NCI-H226 (cell line): ENCODE results near the gene DOCK3.
"Not testable (repeated sequence)": the region's sequence is repeated elsewhere in the genome, so short reads cannot be mapped to it uniquely, and the experiment has no call there.

ENCODE experiments used
- DNase-seq: peaks from one replicate; pipeline ENCODE4 v3.0.0-alpha.2; 2015

Gene DOCK3

DNA sequence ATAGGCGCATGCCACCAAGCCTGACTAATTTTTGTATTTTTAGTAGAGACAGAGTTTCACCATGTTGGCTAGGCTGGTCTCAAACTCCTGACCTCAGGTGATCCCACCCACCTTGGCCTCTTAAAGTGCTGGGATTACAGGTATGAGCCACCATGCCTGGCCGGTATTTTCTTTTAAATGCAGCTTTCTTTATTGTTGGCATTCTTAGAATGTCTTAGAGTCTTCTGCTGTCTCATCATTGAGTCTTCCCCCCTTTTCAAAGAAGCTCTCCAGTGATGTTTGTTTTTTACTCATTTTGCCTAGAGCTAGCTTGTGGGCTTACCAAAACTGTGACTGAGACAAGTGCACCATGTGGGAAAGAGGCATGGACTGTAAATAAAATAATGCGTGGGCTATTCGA, 13.9 kb downstream of the DOCK3 start:
- DNase-seq = not testable (repeated sequence)

DNA sequence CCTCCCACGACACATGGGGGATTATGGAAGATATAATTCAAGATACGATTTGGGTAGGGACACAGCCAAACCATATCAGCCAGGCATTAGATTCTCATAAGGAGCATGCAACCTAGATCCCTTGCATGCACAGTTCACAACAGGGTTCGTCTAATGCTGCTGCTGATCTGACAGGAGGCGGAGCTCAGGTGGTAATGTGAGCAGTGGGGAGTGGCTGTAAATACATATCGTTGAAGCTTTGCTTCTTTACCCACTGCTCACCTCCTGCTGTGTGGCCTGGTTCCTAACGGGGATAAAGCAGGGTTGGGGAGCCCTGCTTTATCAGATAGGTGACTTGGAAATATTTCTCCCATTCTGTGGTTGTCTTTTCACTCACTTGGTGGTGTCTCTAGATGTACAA, 14.8 kb downstream of the DOCK3 start:
- no peak for DNase-seq

DNA sequence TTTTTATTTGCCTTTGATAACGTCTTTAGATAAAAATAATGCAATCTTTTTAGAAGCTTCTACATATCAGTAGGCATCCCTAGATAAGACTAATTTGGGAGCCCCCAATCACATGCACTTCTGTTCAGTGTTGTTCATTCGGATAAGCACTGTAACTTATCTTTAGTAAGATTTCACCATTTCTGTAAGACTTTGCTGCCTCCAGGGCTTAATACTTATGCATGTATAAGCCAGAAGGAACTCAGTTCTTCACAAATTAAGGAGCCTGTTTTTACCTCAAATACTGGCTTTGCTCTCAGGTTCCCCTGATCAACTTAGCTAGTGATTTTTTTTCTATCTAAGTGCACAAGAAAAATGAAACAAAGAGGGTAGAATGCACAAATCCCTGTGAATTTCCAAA, 20.3 kb downstream of the DOCK3 start:
- DNase-seq = no peak

DNA sequence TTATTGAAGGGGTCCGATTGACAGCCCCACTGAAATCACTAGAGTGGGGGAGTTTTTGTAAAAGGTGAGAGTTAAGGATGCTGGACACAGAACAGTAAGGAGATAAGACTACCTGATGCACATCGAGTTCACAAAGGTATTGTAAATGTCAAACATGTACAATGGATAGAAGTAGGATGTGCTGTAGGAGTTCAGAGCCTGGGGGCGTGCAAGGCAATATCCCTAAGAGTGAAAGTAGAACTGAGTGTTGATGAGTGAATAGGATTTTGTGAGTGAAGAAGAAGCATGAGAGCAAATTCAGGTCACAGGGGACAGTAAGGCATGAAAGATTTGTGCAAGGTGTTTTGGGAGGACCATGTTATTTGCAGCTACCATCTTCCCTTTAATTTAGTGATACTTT, 21.5 kb downstream of the DOCK3 start:
- no peak for DNase-seq

DNA sequence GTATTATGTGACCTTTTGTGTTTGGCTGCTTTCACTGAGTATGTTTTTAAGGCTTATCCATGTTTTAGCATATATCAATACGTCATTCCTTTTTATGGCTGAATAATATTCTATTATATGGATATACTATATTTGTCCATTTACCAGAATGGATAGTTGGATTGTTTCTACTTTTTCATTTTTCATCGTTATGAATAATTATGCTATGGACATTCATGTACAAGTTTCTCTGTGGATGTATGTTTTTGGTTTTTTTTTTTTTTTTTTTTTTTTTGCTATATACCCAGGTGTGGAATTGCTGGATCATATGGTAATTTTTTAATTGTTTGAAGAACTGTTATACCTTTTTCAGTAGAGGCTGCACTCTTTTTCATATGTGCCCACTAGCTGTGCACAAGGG, 23.5 kb downstream of the DOCK3 start:
- DNase-seq = no peak

DNA sequence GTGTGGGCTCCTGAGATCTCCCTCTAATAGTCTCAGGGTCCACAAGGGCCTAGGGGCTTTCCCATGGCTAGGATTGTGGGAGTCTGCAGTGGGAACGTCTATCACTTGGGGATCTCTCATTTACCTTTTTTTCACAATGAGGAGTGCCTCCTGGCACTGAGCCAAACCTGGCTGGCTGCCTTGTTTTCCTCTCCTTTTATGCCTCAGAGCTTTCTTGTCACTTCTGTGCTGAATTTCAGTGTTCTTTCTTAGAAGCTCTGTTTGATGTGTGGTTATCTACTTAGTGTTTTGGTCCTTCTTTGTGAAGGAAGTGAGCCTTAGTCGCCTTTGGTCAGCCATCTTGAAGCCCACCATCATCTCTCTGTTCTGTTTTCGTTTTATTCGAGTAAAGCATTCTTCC, 33.9 kb downstream of the DOCK3 start:
- no peak for DNase-seq

DNA sequence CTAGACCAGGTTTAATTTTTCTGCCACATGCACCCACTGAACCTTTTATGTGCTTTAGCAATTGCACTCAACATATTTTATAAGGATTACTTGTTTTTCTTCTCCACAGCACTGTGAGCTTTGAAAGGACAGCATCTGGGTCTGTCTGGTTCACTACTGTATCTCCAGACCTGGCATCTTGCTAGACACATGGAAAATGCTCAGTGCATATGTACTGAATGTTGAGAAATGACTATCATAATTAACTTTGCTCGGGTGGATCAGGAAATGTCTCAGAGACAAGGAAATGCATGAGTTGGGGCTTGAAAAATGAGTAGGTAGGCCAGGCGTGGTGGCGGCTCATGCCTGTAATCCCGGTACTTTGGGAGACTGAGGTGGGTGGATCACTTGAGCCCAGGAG, 40.2 kb downstream of the DOCK3 start:
- DNase-seq = no peak

DNA sequence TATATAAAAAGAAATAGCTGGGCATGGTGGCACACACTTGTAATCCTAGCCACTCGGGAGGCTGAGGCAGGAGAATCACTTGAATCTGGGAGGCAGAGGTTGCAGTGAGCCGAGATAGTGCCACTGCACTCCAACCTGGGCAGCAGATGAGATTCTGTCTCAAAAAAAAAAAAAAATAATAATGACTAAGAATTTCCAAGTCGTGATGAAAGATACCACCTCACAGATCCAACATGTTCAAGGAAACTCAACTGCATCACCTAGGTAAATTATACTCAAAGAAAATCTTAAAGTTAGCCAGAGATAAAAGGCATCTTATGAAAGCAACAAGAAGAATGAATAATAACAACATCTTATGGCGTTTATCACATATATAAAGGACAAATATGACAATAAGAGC, 50.1 kb downstream of the DOCK3 start:
- DNase-seq = no peak

DNA sequence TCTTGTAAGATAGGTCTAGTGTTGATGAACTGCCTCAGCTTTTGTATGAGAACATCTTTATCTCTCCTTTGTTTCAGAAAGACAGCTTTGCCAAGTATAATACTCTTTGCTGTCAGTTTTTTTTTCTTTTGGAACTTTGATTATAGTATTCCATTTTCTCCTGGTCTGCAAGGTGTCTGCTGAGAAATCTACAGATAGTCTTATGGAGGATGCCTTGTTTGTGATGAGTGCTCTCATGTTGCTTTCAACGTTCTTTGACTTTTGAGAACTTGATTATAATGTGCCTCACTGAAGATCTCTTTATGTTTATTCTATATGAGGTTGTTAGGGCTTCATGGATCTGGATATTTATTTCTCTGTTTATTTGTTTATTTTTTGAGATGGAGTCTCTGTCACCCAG, 60.3 kb downstream of the DOCK3 start:
- no peak for DNase-seq

DNA sequence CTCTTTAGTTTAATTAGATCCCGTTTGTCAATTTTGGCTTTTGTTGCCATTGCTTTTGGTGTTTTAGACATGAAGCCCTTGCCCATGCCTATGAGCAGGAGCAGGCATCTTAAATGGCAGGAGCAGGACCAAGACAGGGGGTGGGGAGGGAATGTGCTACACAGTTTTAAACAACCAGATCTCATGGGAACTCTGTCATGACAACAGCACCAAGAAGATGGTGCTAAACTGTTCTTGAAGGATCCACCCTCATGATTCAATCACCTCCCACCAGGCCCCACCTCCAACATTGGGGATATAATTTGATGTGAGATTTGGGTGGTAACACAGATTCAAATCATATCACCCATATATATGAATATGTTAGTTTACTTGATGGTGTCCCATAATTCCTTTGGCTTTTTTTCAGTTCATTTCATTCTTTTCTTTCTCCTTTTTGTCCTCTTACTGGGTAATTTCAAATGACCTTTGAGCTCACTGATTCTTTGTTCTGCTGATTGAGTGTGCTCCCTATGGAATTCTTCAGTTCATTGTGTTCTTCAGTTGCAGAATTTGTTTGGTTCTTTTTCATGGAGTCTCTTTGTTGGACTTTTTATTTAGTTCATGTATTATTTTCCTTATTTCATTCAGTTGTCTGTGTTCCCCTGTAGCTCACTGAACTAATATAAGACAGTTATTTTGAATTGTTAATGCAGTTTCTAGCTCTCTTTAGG, 62.6 kb downstream of the DOCK3 start:
- no peak for DNase-seq

DNA sequence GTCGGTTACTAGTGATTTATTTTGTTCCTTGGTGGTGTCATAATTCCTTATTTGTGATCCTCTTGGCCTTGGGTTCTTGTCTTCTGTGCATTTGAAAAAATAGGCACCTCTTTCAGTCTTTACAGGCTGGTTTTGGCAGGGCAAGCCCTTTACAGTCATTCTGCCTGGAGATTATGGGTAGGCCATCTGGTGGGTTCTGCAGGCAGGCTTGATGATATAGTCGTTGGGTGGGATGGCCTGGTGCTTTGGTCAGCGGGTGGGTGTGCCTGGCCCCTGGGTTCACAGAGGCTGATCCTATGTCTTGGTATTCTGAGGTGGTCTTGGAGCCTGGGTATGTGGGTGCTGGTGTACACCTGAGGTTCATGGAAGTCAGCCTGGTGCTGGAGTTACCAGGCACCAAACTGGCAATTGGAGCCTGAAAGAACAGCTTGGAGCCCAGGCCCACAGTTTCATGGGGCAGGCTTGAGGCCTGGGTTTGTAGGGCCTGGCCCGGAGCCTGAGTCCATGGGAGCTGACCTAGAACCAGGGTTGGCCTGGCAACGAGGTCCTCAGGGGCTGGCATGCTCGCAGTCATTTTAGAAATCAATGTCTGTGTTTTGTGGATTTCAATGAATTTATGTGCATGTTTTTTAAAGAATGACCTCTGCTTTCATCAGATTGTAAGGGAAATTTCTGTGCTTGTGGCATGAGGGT, 63.3 kb downstream of the DOCK3 start:
- DNase-seq = no peak

DNA sequence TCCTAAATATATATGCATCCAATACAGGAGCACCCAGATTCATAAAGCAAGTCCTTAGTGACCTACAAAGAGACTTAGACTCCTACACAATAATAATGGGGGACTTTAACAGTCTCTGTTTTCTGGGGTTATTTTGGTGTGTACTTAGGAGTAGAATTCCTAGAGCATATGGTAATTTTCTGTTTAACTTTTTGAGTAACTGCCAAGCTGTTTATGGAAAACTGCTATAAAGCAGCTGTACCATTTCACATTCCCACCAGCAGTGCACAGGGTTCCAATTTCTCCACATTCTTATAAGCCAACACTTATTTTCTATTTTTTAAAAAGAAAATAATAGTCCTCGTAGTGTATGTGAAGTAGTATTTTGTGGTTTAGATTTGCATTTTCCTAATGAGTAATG, 68.9 kb downstream of the DOCK3 start:
- DNase-seq = no peak

DNA sequence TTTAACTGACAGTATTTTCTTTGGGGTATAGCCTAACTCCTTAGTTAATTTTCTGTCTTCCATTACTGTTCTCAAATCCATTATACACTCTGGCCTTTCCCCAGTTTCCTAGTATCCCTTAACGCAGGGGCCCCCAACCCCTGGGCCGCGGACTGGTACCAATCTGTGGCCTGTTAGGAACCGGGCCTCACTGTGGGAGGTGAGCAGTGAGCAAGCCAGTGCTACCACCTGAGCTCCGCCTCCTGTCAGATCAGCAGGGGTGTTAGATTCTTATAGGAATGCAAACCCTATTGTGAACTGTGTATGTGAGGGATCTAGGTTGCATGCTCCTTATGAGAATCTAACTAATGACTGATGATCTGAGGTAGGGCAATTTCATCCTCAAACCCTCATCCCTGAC, 75.1 kb downstream of the DOCK3 start:
- DNase-seq = no peak

DNA sequence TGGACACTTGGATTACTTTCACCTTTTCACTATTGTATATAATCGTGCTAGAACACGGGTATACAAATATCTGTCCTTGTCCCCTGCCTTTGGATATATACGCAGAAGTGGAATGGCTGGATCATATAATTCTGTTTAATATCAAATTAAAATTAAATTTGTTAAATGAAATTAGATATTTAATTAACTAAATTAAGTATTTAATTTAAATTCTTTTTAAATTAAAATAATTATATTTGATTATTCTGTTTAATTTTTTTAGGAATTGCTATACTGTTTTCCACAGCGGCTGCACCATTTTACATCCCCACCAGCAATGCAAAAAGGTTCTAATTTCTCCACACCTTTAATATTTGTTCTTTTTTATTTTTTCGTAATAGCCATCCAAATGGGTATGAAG, 84.3 kb downstream of the DOCK3 start:
- DNase-seq = no peak

DNA sequence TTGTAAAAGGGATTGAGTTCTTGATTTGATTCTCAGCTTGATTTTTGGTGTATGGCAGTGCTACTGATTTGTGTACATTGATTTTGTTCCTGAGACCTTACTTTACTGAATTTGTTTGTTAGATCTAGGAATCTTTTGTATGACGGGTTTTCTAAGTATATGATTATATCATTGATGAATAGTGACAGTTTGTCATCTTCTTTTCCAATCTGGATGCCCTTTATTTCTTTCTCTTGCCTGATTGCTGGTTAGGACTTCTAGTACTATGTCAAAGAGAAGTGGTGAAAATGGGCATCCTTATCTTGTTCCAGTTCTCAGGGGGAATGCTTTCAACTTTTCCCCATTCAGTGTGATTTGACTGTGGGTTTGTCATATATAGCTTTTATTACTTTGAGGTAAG, 103.0 kb downstream of the DOCK3 start:
- DNase-seq = no peak

DNA sequence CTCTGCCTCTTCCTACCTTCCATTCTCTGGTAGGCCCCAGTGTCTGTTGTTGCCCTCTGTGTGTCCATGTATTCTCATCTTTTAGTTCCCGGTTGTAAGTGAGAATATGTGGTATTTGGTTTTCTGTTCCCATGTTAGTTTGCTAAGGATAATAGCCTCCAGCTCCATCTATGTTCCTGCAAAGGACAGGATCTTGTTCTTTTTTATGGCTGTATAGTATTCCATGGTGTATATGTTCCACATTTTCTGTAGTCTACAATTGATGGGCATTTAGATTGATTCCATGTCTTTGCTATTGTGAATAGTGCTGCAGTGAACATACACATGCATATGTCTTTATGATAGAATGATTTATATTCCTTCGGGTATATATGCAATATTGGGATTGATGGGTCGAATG, 107.0 kb downstream of the DOCK3 start:
- not testable (repeated sequence) for DNase-seq

DNA sequence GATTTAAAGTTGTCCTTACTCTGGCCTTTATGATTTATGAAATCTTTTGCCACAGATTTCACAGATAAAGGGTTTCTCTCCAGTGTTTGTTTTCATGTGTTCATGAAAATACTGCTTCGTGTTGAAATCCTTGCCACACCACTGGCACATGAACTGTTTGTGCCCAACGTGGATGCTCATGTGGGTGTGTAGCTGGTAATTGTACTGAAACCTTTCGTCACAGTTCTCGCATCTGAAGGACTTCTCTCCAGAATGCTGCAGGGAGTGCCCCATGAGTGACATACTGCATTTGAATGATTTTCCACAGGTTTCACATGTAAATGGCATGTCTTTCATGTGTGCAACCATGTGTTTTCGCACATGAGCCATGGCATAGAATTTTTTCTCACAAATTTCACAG, 111.9 kb downstream of the DOCK3 start:
- DNase-seq = no peak

DNA sequence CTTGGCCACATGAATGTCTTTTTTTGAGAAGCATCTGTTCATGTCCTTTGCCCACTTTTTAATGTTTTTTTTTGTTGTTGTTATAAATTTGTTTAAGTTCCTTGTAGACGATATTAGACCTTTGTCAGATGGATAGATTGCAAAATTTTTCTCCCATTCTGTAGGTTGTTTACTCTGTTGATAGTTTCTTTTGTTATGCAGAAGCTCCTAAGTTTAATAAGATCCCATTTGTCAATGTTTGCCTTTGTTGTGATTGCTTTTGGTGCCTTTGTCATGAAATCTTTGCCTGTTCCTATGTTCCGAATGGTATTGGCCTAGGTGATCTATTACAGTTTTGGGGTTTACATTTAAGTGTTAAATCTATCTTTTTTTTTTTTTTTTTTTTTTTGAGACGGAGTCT, 116.2 kb downstream of the DOCK3 start:
- DNase-seq = not testable (repeated sequence)

DNA sequence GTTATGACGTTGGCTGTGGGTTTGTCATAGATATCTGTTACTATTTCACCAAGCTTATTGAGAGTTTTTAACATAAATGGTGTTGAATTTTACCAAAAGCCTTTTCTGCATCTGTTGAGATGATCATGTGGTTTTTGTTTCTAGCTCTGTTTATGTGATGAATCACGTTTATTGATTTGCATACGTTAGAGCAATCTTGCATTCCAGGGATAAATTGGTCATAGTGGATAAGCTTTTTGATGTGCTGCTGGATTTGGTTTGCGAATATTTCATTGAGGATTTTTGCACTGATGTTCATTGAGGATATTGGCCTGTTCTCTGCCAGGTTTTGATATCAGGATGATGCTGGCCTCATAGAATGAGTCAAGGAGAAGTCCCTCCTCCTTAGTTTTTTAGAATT, 117.8 kb downstream of the DOCK3 start:
- DNase-seq = no peak

DNA sequence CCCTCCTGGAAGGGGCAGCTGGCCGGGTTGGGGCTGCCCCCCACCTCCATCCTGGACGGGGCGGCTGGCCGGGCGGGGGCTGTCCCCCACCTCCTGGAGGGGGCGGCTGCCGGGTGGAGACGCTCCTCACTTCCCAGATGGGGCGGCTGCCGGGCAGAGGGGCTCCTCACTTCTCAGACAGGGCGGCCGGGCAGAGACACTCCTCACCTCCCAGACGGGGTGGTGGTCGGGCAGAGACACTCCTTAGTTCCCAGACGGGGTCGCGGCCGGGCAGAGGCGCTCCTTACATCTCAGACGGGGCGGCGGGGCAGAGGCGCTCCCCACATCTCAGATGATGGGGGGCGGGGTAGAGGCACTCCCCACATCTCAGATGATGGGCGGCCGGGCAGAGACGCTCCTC, 129.1 kb downstream of the DOCK3 start:
- not testable (repeated sequence) for DNase-seq

DNA sequence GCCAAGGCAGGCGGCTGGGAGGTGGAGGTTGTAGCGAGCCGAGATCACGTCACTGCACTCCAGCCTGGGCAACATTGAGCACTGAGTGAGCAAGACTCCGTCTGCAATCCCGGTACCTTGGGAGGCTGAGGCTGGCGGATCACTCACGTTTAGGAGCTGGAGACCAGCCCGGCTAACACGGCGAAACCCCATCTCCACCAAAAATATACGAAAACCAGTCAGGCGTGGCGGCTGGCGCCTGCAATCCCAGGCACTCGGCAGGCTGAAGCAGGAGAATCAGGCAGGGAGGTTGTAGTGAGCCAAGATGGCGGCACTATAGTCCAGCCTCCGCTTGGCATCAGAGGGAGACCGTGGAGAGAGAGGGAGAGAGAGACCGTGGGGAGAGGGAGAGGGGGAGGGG, 129.6 kb downstream of the DOCK3 start:
- DNase-seq = not testable (repeated sequence)

DNA sequence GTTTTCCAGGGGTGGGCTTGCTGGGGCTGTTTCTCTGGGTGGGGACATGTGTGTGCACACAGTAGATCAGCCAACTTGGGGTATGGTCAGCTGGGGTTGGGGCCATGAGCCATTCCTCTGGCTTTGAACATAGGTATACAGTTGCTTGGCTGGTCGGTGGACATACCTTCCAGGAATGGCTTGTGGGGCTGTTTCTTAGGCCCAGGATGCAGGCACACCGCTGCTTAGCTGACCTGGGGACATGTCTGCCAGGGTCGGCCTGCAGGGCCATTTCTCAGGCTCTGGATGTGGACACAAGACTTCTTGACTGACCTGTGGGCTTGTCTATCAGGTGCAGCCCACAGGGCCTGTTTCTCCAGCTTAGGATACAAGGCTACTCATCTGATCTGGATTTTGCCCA, 130.6 kb downstream of the DOCK3 start:
- DNase-seq = no peak

DNA sequence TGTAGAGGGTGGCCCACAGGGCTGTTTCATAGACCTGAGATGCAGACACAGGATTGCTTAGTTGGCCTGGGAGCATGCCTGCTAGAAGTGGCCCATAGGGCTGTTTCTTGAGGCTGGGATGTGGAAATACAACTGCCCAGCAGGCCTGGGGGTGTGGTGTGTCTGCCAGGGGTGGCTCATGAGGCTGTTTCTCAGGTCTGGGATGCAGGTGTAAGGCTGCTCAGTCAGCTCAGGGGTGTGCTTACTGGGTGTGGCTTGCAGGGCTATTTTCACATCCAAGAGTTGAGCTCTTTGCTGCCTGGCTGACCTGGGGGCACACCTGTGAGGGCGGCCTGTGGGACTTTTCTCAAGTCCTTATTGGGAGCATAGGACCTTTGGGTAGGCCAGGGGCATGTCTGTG, 131.3 kb downstream of the DOCK3 start:
- DNase-seq = no peak

DNA sequence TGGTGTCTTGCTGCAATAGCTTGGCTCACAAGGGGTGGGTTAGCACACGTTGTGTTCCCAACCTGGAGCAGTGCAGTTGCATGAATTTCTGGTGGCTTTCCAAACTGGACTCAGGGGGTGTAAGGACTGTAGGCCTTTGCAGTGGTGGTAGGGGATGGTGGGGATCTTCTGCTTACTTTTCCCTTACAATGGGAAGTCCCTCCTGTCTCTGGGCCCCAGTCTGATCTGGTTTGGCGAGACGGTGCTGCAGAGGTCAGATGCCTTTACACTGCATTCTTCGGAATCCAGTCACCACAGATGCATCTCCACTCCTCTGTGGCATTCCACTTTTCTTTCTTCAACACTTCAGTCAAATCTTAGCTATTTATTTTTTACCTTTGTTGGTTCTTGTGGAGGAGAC, 132.1 kb downstream of the DOCK3 start:
- no peak for DNase-seq

DNA sequence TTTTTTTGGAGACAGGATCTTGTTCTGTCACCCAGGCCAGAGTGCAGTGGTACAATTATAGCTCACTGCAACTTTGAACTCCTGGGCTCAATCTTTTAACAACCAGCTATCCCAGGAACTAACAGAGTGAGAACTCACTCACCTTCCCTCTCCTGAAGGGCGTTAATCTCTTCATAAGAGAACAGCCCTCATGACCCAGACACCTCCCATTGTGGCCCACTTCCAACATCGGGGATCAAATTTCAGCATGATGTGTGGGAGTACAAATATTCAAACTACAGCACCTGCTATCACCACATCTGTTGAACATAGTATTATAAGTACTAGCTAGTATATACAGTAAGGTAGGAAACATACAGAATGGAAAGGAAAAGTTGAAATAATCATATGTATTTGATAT, 132.5 kb downstream of the DOCK3 start:
- no peak for DNase-seq
